ENCODE data around the gene SNTB2. TPM values are rescaled to one million over a fixed set of nuclear protein-coding genes. Genes with fewer than 3 reads are reported as not detected.
"Not testable (repeated sequence)": the region's sequence is repeated elsewhere in the genome, so short reads cannot be mapped to it uniquely, and the experiment has no call there.

Gene SNTB2
- 33.8 TPM for total RNA-seq

DNA sequence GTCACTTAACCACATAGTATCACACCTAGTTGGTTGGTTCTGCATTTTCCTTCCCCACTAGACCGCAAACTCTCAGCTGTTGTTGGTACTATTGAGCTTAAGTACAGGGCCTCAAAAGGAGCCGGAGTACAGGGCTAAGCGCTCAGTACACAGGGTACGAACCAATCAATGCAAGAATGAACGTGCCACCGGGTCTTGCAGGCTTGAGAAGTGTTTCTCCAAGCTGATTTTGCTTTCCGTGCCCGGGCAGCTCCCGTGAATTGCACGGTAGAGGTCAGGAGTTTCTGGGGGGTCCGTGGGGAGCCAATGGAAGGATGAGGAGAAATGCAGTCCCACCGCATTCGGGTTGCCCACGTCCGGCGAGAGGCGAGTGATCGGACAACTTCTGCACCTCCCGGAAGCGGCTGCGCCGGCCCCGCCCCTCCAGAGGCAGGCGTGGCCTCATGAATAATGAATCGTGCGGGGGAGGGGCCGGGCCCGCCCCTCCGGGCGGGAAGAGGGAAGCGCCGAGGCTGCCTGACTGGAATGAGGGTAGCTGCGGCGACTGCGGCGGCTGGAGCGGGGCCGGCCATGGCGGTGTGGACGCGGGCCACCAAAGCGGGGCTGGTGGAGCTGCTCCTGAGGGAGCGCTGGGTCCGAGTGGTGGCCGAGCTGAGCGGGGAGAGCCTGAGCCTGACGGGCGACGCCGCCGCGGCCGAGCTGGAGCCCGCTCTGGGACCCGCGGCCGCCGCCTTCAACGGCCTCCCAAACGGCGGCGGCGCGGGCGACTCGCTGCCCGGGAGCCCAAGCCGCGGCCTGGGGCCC is at the start of gene SNTB2:
Gene SNTB2, plus strand, starts transcription at position 523 of the 804 bp plus-strand sequence. Its CDS starts 3 bp downstream, at position 526.
- DNase-seq: peak; percentile 81

- DNase-seq: no peak
Observed at GRCh38 chr16:69138608-69139007, 48.4 kb upstream of the SNTB2 start.

- not testable (repeated sequence) for DNase-seq
Observed at GRCh38 chr16:69139464-69139863, 47.5 kb upstream of the SNTB2 start.

DNA sequence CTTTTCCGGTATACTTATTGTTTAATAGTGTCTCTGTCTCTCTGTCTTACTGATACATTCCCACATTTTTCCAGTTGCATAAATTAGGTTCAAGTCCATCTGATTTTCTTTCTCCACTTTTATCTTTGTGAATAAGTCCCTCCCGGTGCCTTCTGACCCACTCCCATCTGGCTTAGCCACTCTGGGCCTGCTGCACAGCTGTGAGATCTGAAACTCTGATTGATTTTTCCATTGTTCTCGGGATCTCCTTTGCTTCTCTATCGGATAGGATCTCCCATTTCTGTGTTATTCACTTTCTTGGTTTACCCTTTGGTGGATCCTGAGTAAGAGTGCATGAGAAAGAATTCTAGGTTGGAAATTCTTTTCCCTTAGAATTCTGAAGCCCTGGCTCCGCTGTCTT is 46.0 kb upstream of the SNTB2 start:
- no peak for DNase-seq

GRCh38 chr16:69141936-69142335 is 45.0 kb upstream of the SNTB2 start:
- DNase-seq: no peak

GRCh38 chr16:69143116-69143515 is 43.8 kb upstream of the SNTB2 start:
- no peak for DNase-seq

DNA sequence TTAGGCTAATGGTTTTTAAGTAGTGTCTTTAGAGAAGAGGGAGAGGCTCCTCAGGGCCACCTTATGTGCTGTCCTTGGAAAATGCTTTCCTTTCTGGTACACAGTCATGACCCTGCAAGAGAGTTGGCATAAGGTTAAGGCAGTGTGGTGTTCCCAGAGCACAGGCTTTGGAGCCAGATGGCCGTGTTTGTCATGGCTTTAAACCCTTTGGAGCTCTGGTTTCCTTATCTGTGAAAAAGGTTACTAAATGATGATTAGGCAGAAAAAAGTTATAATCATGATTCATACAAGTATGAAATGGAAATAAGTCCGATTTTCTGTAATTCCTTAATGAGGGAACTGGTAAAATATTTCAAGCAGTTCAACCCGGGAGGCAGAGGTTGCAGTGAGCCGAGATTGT is 41.3 kb upstream of the SNTB2 start:
- DNase-seq: no peak

GRCh38 chr16:69149621-69150020 is 37.3 kb upstream of the SNTB2 start:
- not testable (repeated sequence) for DNase-seq

- DNase-seq: peak; percentile 72
Observed at GRCh38 chr16:69150146-69150865, 36.7 kb upstream of the SNTB2 start.

DNA sequence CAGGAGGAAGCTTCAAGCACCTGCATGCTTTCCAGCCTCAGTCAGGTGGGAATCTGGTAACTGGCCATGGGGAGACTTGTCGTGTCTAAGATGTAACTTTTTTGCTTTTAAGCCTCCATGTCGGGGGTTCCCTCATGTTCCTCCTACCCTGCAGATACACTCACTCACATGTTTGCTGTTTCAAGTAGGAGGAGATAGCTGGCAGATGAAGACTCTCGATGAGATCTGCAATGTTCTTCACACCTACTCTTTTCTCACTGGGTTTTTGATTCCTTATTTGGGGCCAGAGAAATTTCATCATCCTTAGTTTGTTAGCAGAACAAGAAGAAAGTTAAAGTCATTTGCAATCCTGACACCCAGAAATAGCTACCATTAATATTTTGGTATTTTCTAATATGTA is 29.8 kb upstream of the SNTB2 start:
- no peak for DNase-seq

DNA sequence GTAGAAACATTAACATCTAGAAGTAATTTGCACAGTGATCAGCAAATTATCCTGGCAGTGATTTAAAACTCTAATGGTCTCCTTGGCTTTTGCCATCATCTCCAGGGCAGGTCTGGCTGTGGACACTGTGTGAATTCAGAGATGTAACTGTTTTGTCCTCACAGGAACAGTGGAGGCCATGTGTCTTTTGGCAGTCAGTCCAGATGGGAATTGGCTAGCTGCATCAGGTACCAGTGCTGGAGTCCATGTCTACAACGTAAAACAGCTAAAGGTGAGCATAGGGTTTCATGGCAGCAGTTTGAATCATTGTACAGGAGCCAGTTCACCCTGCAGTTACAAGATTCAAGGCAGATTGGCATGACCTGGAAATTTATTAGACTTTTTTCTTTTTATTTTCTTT is 26.8 kb upstream of the SNTB2 start:
- no peak for DNase-seq

DNA sequence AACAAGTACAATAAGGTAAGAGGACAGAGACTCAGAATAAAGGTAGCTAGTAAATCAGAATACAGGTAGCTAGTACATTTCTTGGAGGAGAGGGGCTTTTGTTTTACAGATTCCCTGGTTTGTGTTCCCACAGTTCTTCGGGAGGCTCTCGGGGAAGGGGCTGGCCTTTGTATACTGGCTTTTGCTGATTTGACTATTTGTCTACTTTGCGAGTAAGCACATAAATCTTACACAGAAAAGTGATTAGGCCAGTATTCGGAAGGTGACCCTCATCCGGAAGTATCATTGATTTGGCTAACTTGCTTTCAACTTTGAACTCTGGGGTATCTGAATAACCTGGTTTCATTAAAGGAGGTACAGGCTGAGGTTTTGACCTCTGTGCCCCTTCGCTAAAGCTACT is 21.4 kb upstream of the SNTB2 start:
- DNase-seq: no peak

- no peak for DNase-seq
Observed at GRCh38 chr16:69166221-69166833, 20.6 kb upstream of the SNTB2 start.

DNA sequence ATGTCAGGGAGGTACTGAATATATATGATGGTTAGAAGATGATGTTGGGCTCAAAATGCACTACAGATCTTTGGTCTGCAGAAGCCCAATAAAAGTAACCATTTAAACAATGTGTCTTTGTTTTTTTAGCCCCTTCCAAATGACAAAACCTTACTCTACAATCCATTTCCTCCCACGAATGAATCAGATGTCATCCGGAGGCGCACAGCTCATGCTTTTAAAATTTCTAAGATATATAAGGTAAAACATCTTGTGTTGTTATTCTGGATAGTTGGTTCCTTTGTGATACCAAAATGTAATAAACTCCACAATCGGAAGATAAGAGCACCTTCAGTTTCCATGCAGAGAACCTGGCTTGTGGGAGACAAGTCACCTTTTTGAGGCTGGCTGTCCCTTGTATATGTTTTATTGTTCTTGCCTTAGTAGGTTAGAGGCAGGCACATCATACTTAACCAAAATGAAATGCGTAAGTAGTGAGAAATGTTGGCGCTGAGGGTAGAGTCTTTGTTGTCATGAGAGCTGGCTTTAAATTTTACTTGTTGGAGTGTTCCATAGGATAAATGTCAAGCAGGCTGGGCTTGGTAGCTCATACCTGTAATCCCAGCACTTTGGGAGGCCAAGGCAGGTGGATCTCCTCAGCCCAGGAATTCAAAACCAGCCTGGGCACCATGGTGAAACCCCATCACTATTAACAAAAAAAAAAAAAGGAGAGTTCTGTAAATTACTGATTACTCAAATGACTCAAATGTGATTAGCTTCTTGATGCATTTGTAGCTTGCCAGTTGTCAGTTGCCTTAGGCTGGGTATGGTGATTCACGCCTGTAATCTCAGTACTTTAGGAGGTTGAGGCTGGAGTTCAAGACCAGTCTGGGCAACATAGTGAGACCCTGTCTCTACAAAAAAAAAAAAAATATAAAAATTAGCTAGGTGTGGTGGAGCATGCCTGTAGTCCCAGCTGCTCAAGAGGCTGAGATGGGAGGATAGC is 19.7 kb upstream of the SNTB2 start:
- no peak for DNase-seq

- no peak for DNase-seq
Observed at GRCh38 chr16:69169051-69169450, 17.9 kb upstream of the SNTB2 start.

- DNase-seq: no peak
Observed at GRCh38 chr16:69169607-69170352, 17.2 kb upstream of the SNTB2 start.

DNA sequence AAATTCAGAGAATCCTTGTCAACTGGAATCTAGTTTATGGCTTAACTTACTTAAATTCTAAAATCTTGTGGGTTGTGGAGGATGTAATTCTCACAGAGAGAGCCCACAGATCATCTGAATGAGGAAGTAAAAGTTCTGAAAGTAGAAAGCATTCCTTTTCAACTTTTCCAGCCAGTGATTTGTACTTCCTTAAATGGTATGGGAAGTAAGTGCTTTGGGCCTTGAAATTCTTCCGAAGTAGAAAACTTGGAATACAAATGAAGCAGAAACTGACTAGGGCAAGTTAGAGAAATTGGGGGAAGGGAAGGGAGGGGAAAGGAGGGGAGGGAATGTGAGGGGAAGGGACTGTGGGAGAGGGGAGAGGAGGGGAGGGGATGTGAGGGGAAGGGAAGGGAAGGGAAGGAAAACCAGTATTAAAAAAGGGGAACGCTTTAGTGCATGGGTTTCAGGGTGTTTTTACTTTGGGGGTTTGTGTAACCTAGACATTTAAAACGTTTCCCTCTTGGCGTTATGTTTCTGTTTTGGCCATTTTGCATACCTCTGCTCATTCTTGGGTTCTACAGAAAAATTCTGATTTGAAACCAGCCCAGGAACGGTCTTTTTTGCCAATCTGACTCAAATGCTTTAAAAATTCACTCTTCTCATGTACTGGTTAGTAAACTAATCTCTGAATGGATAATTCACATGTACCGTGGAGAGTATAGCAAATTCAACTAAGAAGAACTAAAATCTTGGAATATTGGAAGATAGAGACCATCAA is 15.5 kb upstream of the SNTB2 start:
- peak; percentile 66 for DNase-seq

- DNase-seq: no peak
Observed at GRCh38 chr16:69176033-69176800, 10.7 kb upstream of the SNTB2 start.

DNA sequence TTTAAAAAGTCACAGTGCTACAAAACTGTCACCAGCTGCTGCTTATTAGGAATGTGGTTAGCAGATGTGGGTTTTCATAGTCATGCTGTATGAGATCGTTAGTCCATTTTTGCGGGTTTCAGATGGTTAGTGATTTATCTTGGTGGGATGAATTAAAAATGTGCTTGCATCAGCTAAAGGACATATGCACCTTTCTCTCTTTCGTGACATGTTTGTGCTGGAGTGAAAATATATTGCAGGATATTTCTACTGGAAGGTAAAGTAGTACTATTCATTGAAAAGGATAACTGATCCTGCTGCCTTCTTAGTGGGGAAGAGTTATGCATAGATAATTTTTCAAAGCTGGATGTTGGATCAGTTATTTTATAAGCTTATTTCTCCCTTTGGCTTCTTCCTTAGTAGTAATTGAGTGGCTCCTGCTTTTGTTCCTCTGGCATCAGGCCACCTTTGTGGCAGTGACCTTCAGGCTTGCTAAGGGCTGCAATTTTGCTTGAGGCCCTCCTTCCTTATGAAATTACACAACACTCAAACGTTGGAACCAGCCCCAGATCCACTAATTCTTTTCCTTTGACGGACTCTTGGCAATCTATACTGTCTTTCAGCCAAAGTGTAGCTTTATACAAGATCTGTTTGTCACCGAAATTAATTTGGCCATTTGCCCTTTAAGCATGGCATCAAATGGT is 7.5 kb upstream of the SNTB2 start:
- DNase-seq: peak; percentile 96

Measured in skin of body (tissue), 2 donors.